T-helper 17 cell (primary cell): Measurements from ENCODE around the gene HACD1. TPM values are rescaled to one million over a fixed set of nuclear protein-coding genes. Genes with fewer than 3 reads are reported as not detected.

Experiments used
- ATAC-seq: fragments of 150-1000 bp; cut with Tn5 transposase; 2 replicates; pipeline ENCODE4 v1.10.0; 2021; ENCODE audit warnings: mild to moderate bottlenecking, moderate library complexity
- DNase-seq, 3 donors: peaks; one replicate each; pipeline versions ENCODE4 v3.0.0 to v3.0.0-alpha.2; 2020 to 2021
- H3K9me3 ChIP-seq: one replicate; pipeline ENCODE4 v1.7.0; 2013; ENCODE audit warnings: low read length, mild to moderate bottlenecking; ENCODE audit not compliant: control insufficient read depth, poor library complexity, severe bottlenecking
- H3K27ac Mint-ChIP-seq: one replicate; pipeline ENCODE4 v1.8.0; 2022; ENCODE audit warnings: mild to moderate bottlenecking, moderate library complexity, mixed read lengths
- H3K27me3 Mint-ChIP-seq: one replicate; pipeline ENCODE4 v1.8.0; 2022; ENCODE audit warnings: mixed read lengths
- H3K36me3 Mint-ChIP-seq: one replicate; pipeline ENCODE4 v1.8.0; 2022; ENCODE audit warnings: low read depth, mixed read lengths
- H3K4me1 Mint-ChIP-seq: one replicate; pipeline ENCODE4 v1.8.0; 2022; ENCODE audit warnings: mild to moderate bottlenecking, mixed read lengths
- H3K4me3 Mint-ChIP-seq: one replicate; pipeline ENCODE4 v1.8.0; 2022; ENCODE audit warnings: mild to moderate bottlenecking, moderate library complexity, mixed read lengths
- total RNA-seq, 4 donors: library from RNA in 2 of 4; stranded (reverse) in 2 of 4; gene quantifications; one replicate each; pipeline ENCODE4 v1.2.3 and lab custom pipeline; 2022 to 2026

The HACD1 gene
- 1 to 10 TPM in 1 of 2 donors, under 1 TPM in 1; 0.44 to 3.7 TPM for total RNA-seq
- 2.8 to 3.7 reads per million in 2 donors for total RNA-seq (lab: John Stamatoyannopoulos, UW)

DNA sequence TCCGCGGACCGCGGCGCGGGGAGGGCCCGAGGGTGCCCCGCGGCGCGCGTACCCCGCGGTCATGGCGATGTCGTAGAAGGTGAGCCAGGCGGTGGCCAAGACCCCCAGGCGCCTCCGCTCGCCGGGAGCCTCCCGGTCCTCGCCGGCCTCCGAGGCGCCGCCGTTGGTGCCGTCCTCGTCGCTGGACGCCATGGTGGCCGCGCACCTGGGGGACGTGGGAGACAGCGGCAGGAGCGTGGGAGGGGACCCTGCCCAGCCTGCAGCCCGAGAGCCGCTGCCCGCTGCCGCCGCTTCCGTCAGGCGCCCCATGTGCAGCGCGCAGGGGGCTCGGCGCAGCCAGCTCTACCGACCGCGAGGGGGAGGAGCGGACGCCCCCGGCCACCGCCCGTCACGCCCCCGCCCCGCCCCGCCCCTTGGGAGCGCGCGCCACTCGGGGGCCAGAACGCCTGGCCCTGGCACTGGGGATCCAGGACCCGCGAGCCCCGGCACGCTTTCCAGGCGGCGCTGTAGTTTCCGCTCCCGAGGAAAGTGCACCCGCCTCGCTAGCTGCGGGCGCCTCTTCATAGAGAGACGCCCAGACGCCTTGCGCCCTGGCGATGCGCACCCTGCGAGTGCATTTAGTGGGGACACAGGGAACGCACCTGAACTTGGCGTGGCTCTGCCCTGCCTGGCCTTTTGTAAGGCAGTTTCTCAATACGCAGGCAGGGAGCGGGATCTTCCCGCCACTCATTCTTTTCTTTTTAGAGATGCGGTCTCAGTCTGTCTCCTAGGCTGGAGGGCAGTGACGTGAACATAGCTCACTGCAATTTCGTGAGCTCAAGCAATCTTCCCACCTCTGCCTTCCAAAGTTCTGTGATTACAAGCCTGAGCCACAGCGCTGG, at the start of gene HACD1:
TSS of gene HACD1 (minus strand) at position 344 of the 881 bp plus-strand sequence. CDS start at position 309, 35 bp downstream.
- H3K4me1 Mint-ChIP-seq: peaks cover 9% of the 10 kb centered on the region
- DNase-seq (peak; percentile 23 to 68 (median 65)), ATAC-seq (peak; percentile 74)
- peak within 1 kb of the TSS; percentile 92 for H3K4me3 Mint-ChIP-seq
- H3K36me3 Mint-ChIP-seq: no peaks in the 10 kb centered on the region
- peaks cover 14% of the 10 kb centered on the region for H3K27me3 Mint-ChIP-seq
- no peaks in the 10 kb centered on the region for H3K9me3 ChIP-seq
- peak within 1 kb of the TSS; percentile 61 for H3K27ac Mint-ChIP-seq

DNA sequence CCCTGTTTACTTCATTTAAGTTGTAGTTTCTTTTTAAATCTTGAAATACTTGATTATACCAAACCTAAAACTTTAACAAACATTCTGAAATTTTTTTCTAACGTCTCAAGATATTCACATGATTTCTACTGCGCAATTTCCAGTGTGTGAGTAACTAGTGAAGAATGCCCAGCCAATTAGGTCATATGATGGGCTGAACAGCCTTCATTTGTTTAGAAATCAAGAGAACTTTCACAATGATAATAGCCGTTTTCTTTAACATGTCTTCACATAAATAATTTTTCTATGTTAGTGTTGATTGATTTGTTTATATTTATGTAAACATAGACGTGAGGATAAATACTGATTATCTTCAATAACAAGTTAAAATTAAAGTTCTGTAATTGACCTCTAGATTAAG, 48.6 kb upstream of the HACD1 start:
- Mint-ChIP-seq H3K4me3 (no peak overlapping the region), H3K36me3 (peaks cover 9% of the 10 kb centered on the region), H3K4me1 (peaks cover 56% of the 10 kb centered on the region), H3K27me3 (no peaks in the 10 kb centered on the region), H3K27ac (no peak overlapping the region)
- no peak for DNase-seq
- no peak for ATAC-seq
- no peaks in the 10 kb centered on the region for H3K9me3 ChIP-seq

- no peaks in the 10 kb centered on the region for H3K9me3 ChIP-seq
- ATAC-seq: no peak
- peak overlapping the region; percentile 83 for H3K27ac Mint-ChIP-seq
- H3K4me1 Mint-ChIP-seq: peaks cover 44% of the 10 kb centered on the region
- peaks cover 6% of the 10 kb centered on the region for H3K36me3 Mint-ChIP-seq
- no peaks in the 10 kb centered on the region for H3K27me3 Mint-ChIP-seq
- H3K4me3 Mint-ChIP-seq: peak overlapping the region; percentile 33
- no peak for DNase-seq
These were observed 46.3 kb upstream of the HACD1 start for GRCh38 chr10:17663450-17663849.

DNA sequence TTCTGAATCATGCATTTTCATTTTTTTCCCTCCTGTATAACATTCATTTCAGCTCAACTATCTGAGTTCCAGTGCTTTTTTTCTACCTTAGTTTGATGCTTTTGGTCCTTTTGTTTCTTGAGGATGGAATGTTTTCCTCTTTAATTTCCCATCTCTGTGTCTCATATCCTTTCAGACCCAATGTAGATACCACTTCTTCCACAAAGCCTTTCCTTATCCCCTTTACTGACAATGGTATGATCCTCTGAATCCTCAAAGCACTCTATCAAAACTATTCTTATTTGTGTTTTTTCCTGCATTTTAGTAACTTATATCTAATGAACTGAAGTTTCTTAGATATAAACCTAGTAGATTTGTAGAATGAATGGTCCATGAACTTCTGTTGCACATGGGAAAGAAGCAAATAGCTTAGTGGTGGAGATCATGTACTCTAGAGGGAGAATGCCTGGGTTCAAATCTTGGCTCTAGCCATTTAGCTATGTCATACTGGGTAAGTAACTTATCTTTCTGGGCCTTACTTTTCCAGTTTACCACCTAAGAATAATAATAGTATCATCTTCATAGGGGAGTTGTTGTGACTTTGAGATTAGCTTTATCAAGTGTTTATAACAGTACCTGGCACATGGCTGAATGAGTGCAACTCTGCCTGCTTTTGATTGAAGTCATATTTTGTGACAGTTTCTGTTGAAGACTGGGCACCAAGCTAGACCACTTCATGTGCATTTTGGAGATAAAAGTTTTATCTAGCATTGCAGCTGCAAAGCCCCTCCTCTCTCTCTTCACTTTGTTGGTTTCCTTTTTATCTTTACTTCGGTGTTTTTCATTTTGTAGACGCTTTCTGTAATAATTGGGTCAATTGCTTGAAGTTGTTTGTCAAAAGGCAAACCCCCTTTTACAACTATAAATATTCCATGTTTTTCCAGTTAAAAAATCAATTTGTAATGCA, 45.3 kb upstream of the HACD1 start:
- Mint-ChIP-seq H3K36me3 (peaks cover 6% of the 10 kb centered on the region), H3K4me1 (peaks cover 45% of the 10 kb centered on the region), H3K4me3 (peak overlapping the region; percentile 49), H3K27me3 (no peaks in the 10 kb centered on the region), H3K27ac (peak overlapping the region; percentile 83)
- DNase-seq: no peak
- peak; percentile 77 for ATAC-seq
- no peaks in the 10 kb centered on the region for H3K9me3 ChIP-seq

GRCh38 chr10:17661510-17661909, 44.3 kb upstream of the HACD1 start:
- Mint-ChIP-seq H3K36me3 (peaks cover 8% of the 10 kb centered on the region), H3K27me3 (no peaks in the 10 kb centered on the region), H3K4me1 (peaks cover 49% of the 10 kb centered on the region), H3K4me3 (peak overlapping the region; percentile 3), H3K27ac (peak overlapping the region; percentile 0)
- ATAC-seq (no peak), DNase-seq (no peak)
- H3K9me3 ChIP-seq: no peaks in the 10 kb centered on the region

GRCh38 chr10:17660921-17661320, 43.7 kb upstream of the HACD1 start:
- H3K4me1 Mint-ChIP-seq: peaks cover 51% of the 10 kb centered on the region
- no peak for ATAC-seq
- peak overlapping the region; percentile 3 for H3K4me3 Mint-ChIP-seq
- no peak for DNase-seq
- H3K27ac Mint-ChIP-seq: peak overlapping the region; percentile 0
- no peaks in the 10 kb centered on the region for H3K27me3 Mint-ChIP-seq
- H3K9me3 ChIP-seq: no peaks in the 10 kb centered on the region
- peaks cover 8% of the 10 kb centered on the region for H3K36me3 Mint-ChIP-seq

DNA sequence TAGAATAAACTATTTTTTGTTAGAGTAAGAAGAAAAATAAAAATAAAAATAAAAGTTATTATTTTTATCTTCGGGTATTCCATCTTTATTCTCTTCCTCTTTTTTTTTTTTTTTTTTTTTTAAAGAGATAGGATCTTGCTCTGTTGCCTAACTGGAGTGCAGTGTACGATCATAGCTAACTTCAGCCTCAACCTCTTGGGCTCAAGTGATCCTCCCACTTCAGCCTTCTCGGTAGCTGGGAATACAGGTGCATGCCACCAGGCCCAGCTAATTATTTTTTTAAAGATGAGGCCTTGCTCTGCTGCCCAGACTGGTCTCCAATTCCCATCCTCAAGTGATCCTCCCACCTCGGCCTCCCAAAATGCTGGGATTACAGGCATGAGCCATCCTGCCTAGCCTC, 42.2 kb upstream of the HACD1 start:
- Mint-ChIP-seq H3K27me3 (no peaks in the 10 kb centered on the region), H3K4me1 (peaks cover 58% of the 10 kb centered on the region), H3K36me3 (peaks cover 8% of the 10 kb centered on the region), H3K4me3 (no peak overlapping the region), H3K27ac (peak overlapping the region; percentile 79)
- DNase-seq (no peak), ATAC-seq (no peak)
- no peaks in the 10 kb centered on the region for H3K9me3 ChIP-seq

- Mint-ChIP-seq H3K36me3 (peaks cover 5% of the 10 kb centered on the region), H3K27me3 (no peaks in the 10 kb centered on the region), H3K4me1 (peaks cover 44% of the 10 kb centered on the region), H3K4me3 (peak overlapping the region; percentile 77), H3K27ac (peak overlapping the region; percentile 79)
- peaks cover 9% of the 10 kb centered on the region for H3K9me3 ChIP-seq
- no peak for ATAC-seq
- DNase-seq: no peak
These were observed 39.9 kb upstream of the HACD1 start for GRCh38 chr10:17657103-17657500.

DNA sequence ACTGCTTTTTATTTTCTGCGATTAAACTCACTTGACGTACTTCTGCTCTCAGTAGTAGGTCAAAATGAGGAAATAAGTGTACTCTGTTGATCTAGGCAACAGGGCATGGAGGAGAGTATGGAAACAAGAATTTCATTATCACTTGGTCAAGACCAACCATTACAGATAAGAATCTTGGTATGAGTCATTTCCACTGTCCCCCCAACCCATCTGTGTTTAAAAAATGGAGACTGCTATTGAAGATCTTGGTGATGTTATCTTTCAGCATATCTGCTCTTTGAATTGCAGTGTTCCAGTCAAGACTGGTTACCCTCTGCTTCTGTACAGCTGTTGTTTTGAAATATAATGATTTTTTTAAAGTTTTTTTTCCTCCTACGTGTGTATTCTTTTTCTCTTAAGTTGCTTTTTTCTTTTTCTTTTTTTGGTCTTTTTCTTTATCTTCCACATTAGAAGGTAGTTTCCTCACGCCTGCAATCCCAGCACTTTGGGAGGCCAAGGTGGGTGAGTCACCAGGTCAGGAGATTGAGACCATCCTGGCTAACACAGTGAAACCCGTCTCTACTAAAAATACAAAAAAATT, 38.5 kb upstream of the HACD1 start:
- Mint-ChIP-seq H3K27me3 (no peaks in the 10 kb centered on the region), H3K4me3 (peak overlapping the region; percentile 78), H3K4me1 (peaks cover 46% of the 10 kb centered on the region)

GRCh38 chr10:17655009-17655408, 37.8 kb upstream of the HACD1 start:
- Mint-ChIP-seq H3K27ac (peak overlapping the region; percentile 79), H3K36me3 (peaks cover 2% of the 10 kb centered on the region), H3K27me3 (no peaks in the 10 kb centered on the region), H3K4me1 (peaks cover 50% of the 10 kb centered on the region), H3K4me3 (peak overlapping the region; percentile 78)
- H3K9me3 ChIP-seq: peaks cover 9% of the 10 kb centered on the region
- DNase-seq (no peak), ATAC-seq (peak; percentile 9)

More for the DNA sequence above, 38.5 kb upstream of the HACD1 start:
- no peak for DNase-seq
- Mint-ChIP-seq H3K36me3 (peaks cover 2% of the 10 kb centered on the region), H3K27ac (peak overlapping the region; percentile 79)
- H3K9me3 ChIP-seq: peaks cover 9% of the 10 kb centered on the region
- peak; percentile 69 for ATAC-seq

GRCh38 chr10:17652585-17652984, 35.4 kb upstream of the HACD1 start:
- DNase-seq: no peak
- no peak for ATAC-seq
- Mint-ChIP-seq H3K4me1 (peaks cover 51% of the 10 kb centered on the region), H3K27ac (peak overlapping the region; percentile 90), H3K27me3 (no peaks in the 10 kb centered on the region), H3K4me3 (no peak overlapping the region), H3K36me3 (peaks cover 4% of the 10 kb centered on the region)
- H3K9me3 ChIP-seq: peaks cover 9% of the 10 kb centered on the region

GRCh38 chr10:17651896-17652295, 34.7 kb upstream of the HACD1 start:
- ATAC-seq (no peak), DNase-seq (no peak)

More at GRCh38 chr10:17651896-17652295, 34.7 kb upstream of the HACD1 start:
- H3K27ac Mint-ChIP-seq: peak overlapping the region; percentile 90
- H3K4me1 Mint-ChIP-seq: peaks cover 47% of the 10 kb centered on the region
- H3K9me3 ChIP-seq: peaks cover 9% of the 10 kb centered on the region
- peak overlapping the region; percentile 58 for H3K4me3 Mint-ChIP-seq
- H3K36me3 Mint-ChIP-seq: peaks cover 2% of the 10 kb centered on the region
- no peaks in the 10 kb centered on the region for H3K27me3 Mint-ChIP-seq
